Psoas muscle (tissue), 8 donors: ENCODE data around the gene CELF2. TPM values are rescaled to one million over a fixed set of nuclear protein-coding genes. Genes with fewer than 3 reads are reported as not detected.

ENCODE experiments used
- ATAC-seq, 4 donors: fragments of 200-7000 bp; cut with Tn5 transposase; one replicate each; pipeline ENCODE4 v1.9.1; 2020; ENCODE audit warnings: moderate library complexity in 3 of 4, mild to moderate bottlenecking in 2 of 4
- DNase-seq, 2 donors: peaks; one replicate each; pipeline ENCODE4 v3.0.0-alpha.2; 2020
- H3K27ac ChIP-seq: fragments of 200-600 bp; one replicate; pipeline ENCODE4 v1.8.0; 2022
- H3K27me3 ChIP-seq, 3 donors: fragments of 200-600 bp in 1 of 3; one replicate each; pipeline versions ENCODE4 v1.6.1 to v1.8.0; 2013 to 2022; ENCODE audit warnings: low read length in 2 of 3, mild to moderate bottlenecking in 2 of 3, moderate library complexity in 1 of 3; ENCODE audit not compliant: insufficient read depth in 3 of 3
- H3K36me3 ChIP-seq, 2 donors: fragments of 200-600 bp in 1 of 2; one replicate each; pipeline versions ENCODE4 v1.6.1 to v1.8.0; 2013 to 2022; ENCODE audit warnings: low read depth in 1 of 2, mild to moderate bottlenecking in 1 of 2, moderate library complexity in 1 of 2; ENCODE audit not compliant: insufficient read depth in 1 of 2
- H3K4me1 ChIP-seq: fragments of 200-600 bp; one replicate; pipeline ENCODE4 v1.8.0; 2022
- H3K4me3 ChIP-seq: fragments of 200-600 bp; one replicate; pipeline ENCODE4 v1.8.0; 2022; ENCODE audit warnings: mild to moderate bottlenecking
- H3K9me3 ChIP-seq: fragments of 200-600 bp; one replicate; pipeline ENCODE4 v1.8.0; 2022
- CTCF ChIP-seq: fragments of 200-600 bp; IDR thresholded peaks from one replicate; pipeline ENCODE4 v1.8.0; 2022; ENCODE audit warnings: antibody characterized with exemption
- WGBS, 3 donors: extraction: QIAGEN DNeasy Blood & Tissue Kit; methylation state at CpG; one replicate each; pipeline versions ENCODE4 v1.1.6 to v1.1.7; 2013; 5-methylcytosine and 5-hydroxymethylcytosine counted together
- intact Hi-C, 2 donors: fragments of 100-400 bp; cut with DNase I; formaldehyde crosslinking; loops; one replicate each; pipeline versions ENCODE4 v1.11.0 to v1.14.2; 2022
- polyA plus RNA-seq, 3 donors: library from polyadenylated mRNA; stranded (reverse); fragments of 200-250 nt; gene quantifications; one replicate each; pipeline ENCODE4 v1.2.3, GENCODE V29; 2013
- total RNA-seq, 4 donors: library from RNA; stranded (reverse); fragmentation: NEBNext Ultra II Directional in 2 of 4; extraction: Animal tissue kit (Norgen Biotek cat#: 25700) in 2 of 4; gene quantifications; one replicate each; pipeline versions ENCODE4 v1.2.1 to v1.2.4, GENCODE V29; 2021 to 2023
- donor health status: healthy with polysubstance abuse.
- donor health status: DM: no; HTN: no; CAD: no; lungs with moderate emphysema.
- donor health status: Bipolar disorder and iron deficiency.
- donor health status: healthy.
- donor health status: DM: yes; HTN: yes; CAD: no.
- donor health status: DM: no; HTN: no; CAD: no.
- donor health status: DM: no; HTN: no; CAD: no.
- donor health status: DM: yes; HTN: yes; CAD: no.

The CELF2 gene
- total and polyA plus RNA-seq, 7 donors: 9.8 to 47.8 (median 29.0) TPM

- ATAC-seq (peak in 2 of 4 donors; percentile 30 to 48), DNase-seq (no peak)
- H3K27me3 ChIP-seq: no peaks in the 10 kb centered on the region
- no peak overlapping the region for H3K27ac ChIP-seq
- WGBS, 3 donors: 57 to 68% (median 61%) methylated on average over 11 of the region's 11 CpGs
- no peaks in the 10 kb centered on the region for H3K36me3 ChIP-seq
- H3K4me1 ChIP-seq: peaks cover 36% of the 10 kb centered on the region
- intact Hi-C loops: no loop called here
- TF ChIP-seq CTCF: no peak
- H3K4me3 ChIP-seq: no peak overlapping the region
- H3K9me3 ChIP-seq: no peaks in the 10 kb centered on the region
These were observed 137.3 kb downstream of the CELF2 start for GRCh38 chr10:11154849-11155498.

DNA sequence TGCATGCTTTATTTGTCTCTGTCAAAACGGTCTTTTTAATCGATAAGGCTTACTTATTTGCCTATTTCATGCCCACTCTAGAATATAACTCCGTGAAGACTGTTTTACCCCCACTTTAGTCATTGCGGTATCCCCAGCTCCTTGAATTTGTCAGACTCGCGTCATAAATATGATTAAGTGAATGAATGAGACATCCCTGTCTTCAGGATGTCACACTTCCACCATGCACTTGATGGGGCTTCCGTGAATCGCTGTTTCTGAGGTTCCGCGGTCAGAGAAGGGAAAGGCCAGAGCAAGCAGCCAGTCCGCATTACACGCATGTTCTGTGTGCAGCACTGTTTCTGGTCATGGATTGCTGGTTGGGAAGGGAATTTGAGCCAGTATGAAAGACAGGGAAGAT, 138.8 kb downstream of the CELF2 start:
- 96 to 98% (median 98%) methylated on average over 12 of the region's 12 CpGs for WGBS, 3 donors
- Histone ChIP-seq H3K4me1 (peaks cover 31% of the 10 kb centered on the region), H3K9me3 (no peaks in the 10 kb centered on the region)

GRCh38 chr10:11157292-11158076, 139.8 kb downstream of the CELF2 start:
- no peak overlapping the region for H3K27ac ChIP-seq
- WGBS, 3 donors: 91 to 94% (median 94%) methylated on average over 8 of the region's 8 CpGs
- H3K4me1 ChIP-seq: peaks cover 26% of the 10 kb centered on the region
- no peak overlapping the region for H3K4me3 ChIP-seq
- DNase-seq: no peak
- no peaks in the 10 kb centered on the region for H3K36me3 ChIP-seq
- H3K9me3 ChIP-seq: no peaks in the 10 kb centered on the region
- TF ChIP-seq CTCF: no peak
- no peaks in the 10 kb centered on the region for H3K27me3 ChIP-seq
- intact Hi-C loops: no loop called here
- no peak for ATAC-seq

More for the DNA sequence above, 138.8 kb downstream of the CELF2 start:
- no peak overlapping the region for H3K4me3 ChIP-seq
- intact Hi-C loops: no loop called here
- ATAC-seq: no peak
- TF ChIP-seq CTCF: no peak
- no peaks in the 10 kb centered on the region for H3K27me3 ChIP-seq
- DNase-seq: no peak
- H3K27ac ChIP-seq: no peak overlapping the region
- no peaks in the 10 kb centered on the region for H3K36me3 ChIP-seq

GRCh38 chr10:11158080-11158479, 140.4 kb downstream of the CELF2 start:
- Histone ChIP-seq H3K27me3 (no peaks in the 10 kb centered on the region), H3K9me3 (no peaks in the 10 kb centered on the region), H3K4me3 (no peak overlapping the region), H3K27ac (no peak overlapping the region), H3K36me3 (no peaks in the 10 kb centered on the region), H3K4me1 (peaks cover 25% of the 10 kb centered on the region)
- no peak for DNase-seq
- TF ChIP-seq CTCF: no peak
- WGBS, 3 donors: 91 to 93% (median 92%) methylated on average over 5 of the region's 5 CpGs
- no peak for ATAC-seq
- intact Hi-C loops: no loop called here
